Stimulated activated CD8-positive, alpha-beta memory T cell treated with anti-CD3 and anti-CD28 coated beads, Interleukin-7, amount 100 ng/mL, for 24 hours (primary cell): Measurements from ENCODE around the gene NF2.

Experiments
- DNase-seq: peaks from one replicate; pipeline ENCODE4 v3.0.0-alpha.2; 2020; ENCODE audit warnings: low read depth

The NF2 gene

DNA sequence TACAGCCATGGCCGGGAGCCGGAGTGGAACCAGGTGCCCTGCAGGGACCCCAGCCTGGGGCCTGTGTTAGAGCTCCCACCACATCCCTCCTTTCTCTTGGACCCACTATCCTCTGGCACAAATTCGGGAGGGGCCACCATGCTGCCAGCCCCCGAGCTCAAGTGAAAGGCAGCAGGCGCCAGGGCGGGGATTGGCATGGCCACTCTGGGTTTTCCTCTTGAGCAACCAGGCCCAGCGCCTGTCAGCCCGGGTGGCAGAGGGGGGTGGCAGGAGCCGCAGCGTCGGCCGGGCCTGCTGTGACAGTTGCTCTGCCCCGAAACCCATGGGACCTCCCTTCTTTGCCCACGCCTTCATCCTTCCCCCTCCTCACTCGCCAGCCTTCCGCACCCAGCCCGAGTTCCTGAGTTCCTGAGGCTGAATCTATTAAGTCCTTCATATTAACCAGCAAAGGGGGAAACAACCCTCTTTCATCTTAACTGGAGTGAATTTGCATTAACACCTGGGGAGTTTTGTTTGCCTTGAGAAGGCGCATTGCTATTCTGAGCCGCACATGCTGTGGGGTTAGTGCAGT is 99.6 kb downstream of the NF2 start:
- DNase-seq = no peak

DNA sequence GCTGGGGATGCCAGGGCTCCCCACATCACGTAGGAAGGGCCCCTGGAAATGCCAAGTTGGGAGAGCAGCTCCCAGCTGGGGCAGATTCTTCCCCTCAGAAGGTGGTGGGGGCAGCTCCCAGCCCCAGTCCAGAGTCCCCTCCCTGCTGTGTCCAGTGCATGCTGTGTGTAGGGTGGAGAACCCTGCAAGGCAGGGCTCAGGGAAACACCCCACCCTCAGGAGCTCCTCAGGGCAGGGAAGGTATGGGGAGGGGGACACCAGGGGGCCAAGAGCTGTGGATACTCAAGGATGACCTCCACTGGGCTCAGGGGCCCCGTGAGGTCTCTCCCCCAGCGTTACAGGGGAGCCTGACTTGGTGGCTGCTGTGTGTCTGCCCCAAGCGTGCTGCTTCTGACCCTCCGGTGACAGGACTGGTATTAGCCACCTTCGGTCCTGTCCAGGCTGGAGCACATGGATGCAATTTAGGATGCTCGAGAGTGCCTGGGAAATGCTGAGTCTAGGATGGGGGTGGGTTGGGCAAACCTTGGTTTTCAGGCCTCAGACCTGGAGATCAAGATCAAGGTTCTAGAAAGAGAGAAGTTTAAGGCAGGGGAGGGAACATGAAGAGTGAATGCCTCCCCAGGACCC is 100.2 kb downstream of the NF2 start:
- no peak for DNase-seq

DNA sequence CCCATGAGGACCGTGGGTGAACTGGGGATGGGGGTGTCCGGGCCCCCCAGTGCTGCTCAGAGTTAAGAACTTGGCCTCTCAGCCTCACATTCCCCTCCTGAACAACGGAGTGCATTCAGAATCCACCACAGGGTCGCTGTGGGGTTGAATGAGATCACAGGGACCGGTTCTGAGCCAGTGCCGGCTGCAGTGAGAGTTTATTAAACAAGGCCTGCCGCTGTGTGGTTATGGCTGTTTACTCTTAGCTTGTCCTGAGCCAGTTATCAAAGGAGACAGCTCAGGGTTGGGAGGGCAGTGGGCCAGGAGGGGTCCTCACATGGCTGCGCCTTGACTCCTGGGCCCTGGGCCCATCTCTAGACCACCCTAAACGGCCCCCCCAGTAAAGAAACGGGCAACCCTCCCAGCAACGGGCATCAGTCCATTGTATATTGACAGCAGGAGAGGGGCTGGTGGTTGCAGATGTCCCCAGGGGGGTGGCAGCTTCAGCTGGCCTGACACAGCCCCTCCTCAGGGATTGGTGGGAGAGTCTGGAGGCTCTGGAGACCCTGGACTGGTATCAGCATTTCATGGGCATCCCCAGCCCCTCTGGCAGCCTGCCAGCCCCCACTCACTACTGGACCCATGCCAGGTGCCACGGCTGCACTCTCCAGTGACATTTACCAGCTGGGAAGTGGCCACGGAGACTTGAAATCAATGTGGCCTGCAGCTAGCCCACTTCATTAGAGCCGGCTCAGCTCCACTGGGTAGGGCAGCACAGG is 101.3 kb downstream of the NF2 start:
- DNase-seq = no peak

DNA sequence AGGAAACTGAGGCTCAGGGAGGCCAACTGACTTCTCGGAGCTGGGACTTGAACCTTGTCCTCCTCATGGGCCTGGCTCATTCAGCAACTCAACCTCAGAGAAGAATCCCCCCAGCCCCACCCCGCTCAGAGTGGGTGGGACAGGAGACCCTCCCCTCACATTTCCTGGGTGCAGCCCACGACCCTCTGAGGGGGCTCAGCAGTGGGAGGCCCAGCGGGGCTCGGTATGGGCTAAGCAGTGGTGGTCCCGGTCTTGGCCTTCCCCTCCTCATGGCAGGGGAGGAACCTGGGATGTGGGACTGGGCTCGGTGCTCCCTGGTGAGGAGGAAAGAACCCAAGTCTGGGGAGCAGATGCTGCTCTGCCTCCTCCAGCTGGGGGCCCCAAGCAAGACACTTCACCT is 102.2 kb downstream of the NF2 start:
- no peak for DNase-seq

DNA sequence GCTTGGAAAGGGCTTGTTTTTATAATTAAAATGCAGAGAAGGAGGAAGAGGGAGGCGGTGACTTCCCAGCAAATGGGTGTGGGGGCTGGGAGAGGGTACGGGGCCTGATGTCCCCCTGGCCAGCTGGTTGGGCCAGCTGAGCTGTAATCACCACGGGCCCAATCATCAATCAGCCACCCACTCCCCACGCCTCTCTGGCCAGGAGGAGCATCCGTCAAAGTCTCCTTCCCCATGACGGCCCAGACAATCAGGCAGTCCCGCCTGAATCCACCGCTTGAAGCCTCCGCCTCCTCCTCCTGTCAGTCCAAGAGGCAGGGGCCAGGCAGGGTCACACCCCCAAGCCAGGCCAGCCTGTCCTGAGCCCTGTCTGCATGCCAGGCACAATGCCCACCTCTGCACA is 103.1 kb downstream of the NF2 start:
- DNase-seq = no peak

DNA sequence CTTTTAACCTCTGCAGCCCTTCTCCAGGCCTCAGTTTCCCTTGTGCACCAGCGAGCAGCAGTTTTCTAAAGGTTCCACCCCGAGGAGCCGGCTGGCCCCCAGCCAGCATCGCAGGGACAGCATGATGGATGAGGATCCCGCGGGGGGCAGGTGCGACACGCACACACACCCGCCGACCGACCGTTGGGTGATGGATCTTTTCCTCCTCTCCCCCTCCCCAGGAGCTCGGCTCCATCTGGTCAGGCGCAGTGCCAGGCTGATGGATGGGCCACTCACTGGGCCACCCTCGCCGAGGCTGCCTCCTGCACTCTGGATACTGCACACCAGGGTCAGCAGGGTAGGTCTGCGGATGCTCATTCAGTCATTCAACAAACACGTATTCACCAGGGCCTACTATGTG is 103.6 kb downstream of the NF2 start:
- no peak for DNase-seq

DNA sequence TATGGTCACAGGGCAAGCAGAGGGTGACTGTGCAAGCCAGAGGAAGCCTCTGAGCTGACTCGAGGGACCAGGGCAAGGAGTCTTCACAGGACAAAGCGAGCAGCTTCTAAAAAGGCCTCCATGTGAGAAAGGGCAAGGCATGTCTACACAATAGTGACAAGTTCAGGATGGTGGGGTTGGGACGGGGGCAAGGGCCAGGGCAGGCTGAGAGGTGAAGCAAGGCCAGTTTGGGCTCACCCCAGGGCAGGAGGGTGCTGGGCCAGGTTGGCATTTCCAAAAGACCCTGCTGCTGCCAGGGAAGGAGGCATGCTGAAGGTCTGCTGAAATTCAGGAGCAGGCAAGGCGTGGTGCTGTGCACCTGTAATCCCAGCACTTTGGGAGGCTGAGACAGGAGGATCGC is 104.0 kb downstream of the NF2 start:
- DNase-seq = no peak

DNA sequence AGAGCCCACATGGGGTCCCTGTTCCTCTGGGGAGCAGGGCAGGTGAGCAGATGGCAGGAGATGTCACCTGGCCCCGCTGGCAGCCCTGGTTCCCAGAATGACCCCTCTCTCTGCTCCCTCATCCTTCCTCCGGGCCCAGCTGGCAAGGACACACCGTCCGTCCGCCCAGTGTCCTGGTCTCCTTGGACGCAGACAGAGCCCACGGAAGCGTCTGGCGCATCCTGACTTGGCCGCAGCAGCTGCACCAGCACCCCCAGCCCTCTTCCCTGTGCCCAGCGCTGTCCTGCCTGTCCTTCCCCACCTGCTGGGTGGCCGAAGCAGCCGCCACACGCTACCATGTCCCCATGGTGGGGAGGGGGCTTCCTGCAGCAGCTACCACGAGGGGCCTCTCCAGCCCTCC is 106.8 kb downstream of the NF2 start:
- no peak for DNase-seq

DNA sequence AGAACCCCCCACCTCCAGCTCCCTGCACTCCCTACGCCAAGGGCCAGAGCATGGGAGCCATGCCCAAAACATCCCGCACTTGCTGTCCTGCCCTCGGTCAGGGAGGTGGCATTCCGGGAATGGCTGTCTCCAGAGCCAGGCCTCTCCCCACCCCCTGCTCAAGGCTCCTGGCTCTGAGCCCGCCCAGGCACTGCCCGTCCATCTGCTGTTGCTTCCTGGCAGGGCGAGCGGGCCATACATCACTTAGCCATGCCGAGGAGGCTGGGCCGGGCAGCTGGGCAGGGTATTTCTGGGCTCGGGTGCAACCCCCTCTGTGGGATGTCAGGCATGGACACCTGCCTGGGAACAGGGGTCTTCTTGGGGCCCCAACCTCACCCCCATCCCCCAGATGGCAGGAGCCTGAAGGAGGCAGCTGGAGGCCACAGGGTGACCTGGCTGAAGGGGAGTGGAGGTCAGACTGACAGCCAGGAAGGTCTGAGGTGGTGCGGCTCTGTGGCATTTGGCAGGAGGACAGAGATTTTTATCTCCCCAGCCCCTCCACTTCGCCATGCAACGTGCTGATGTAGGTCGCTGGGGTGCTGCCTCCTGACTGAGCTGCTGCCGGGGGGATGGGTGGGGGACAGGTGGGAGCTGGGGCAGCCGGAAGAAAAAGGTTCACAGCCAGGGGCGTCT is 107.6 kb downstream of the NF2 start:
- no peak for DNase-seq

DNA sequence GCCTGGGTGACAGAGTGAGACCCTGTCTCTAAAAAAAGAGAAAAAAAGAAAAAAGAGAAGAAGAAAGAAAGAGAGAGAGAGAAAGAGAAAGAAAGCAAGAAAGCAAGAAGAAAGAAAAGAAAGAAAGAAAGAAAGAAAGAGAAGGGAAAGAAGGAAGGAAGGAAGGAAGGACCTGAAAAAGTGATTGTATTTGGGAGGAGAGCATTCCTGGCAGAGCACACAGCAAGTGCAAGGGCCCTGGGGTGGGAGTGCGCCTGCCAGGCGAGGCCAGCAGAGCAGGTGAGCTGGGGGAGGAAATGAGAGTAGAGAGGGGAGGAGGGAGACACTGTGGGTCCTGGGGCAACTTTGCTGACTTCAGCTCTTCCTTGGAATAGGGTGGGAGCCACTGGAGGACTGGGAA is 108.7 kb downstream of the NF2 start:
- no peak for DNase-seq

DNA sequence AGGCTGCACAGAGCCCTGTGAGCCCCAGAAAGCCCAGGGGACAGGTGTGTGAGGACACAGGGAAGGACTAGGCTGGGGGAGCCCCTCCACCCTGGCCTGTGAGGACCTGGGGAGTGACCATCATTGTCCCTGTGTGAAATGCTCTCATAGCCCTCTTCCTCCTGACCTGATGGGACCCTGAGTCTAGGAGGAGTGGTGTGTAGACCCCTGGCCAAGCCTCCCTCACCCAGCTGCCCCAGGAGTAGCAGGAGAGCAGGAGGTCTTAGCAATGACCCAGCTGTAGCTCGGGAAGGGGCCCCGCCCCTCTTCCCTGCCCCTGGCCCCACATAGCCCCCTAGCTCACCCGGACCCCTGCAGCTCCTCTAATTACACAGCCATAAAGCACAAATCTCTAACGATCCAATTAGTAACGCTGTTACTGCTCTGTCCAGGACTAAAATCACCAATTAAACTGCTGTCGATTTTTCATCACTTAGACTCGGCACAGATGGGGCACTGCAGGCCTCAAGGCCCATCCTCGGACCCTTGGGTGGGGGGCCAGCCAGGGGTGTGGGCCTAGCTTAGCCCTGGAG is 109.8 kb downstream of the NF2 start:
- DNase-seq = no peak

DNA sequence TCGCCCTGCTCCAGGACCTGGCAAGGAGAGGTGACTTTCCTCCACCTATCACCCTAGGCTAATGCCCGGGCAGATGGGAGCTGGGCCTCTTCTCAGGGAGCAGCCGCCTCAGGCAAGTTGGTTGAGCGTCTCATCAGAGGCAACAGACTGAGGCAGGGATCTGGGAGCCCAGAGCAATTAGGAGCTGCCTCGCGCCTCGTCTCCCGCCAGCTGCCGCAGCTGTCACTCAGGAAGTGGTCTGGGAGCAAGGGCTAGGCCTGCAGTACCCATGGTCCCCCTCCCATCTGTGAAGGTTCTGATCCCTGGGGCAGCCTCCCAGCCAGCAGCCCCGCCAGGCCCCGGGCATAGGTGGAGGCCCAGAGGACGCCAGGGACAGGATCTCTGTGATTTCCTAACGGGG is 111.8 kb downstream of the NF2 start:
- no peak for DNase-seq

DNA sequence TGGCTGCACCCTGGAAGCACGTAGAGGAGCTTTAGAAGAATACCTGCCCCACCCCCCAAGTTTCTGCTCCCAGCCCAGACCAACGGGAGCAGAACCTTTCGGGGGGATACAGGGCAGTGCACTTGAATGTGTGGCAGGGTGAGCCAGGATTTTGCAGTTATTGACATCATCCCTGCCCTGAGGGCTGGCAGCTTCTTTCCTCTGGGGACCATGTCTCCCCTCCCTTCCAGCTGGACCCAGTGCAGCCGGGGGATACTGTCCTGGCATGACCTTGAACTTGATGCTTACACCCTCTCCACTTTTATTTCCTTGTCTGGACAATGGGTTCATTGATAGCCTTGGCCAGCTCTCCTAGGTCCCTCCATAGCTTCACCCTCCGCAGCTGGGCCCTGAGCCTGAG is 112.3 kb downstream of the NF2 start:
- DNase-seq = no peak

DNA sequence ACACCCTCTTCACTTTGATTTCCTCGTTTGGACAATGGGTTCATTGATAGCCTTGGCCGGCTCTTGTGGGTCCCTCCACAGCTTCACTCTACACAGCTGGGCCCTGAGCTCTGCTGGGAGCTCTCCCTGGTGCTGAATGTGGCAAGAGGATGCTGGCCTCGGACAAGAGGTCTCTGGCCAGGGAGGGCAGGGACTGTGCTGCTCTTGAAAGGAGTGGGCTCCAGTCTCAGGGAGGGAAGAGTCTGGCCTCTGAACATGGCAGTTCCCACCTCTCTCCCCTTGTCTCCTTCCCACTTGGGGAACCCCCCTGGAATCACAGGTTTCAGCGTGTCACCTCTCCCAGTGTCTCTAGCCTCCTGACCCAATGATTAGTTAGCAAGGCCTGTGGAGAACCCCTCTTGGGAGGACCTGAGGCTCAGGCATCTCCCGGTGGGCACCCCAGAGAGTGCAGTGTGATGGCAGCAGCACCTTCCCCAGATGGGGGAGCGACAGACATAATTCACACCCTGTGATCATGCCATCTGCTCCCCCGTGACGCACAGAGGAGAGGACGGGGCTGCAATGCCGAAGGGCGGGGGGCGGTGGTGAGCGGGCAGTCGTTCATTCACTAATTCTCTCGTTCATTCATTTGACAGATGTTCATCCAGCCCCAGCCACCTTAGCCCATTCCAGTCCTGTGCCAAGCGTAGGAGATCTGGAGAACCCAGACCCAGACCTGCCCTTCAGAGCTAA is 113.5 kb downstream of the NF2 start:
- no peak for DNase-seq

DNA sequence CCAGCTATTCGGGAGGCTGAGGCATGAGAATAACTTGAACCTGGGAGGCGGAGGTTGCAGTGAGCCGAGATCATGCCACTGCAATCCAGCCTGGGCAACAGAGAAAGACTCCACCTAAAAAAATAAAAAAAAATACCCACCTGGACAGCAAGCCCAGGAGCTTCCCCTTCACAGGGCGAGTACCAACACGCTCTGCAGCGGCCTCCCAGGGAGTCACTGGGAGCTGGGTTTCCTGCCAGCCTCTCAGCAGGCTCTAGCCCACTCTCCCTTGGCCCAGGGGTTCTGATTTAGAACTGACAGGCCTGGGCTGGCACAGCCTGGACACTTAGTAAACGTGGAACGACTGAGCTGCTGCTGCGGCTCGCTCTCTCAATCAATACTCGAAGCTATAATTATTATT is 114.4 kb downstream of the NF2 start:
- DNase-seq = no peak

DNA sequence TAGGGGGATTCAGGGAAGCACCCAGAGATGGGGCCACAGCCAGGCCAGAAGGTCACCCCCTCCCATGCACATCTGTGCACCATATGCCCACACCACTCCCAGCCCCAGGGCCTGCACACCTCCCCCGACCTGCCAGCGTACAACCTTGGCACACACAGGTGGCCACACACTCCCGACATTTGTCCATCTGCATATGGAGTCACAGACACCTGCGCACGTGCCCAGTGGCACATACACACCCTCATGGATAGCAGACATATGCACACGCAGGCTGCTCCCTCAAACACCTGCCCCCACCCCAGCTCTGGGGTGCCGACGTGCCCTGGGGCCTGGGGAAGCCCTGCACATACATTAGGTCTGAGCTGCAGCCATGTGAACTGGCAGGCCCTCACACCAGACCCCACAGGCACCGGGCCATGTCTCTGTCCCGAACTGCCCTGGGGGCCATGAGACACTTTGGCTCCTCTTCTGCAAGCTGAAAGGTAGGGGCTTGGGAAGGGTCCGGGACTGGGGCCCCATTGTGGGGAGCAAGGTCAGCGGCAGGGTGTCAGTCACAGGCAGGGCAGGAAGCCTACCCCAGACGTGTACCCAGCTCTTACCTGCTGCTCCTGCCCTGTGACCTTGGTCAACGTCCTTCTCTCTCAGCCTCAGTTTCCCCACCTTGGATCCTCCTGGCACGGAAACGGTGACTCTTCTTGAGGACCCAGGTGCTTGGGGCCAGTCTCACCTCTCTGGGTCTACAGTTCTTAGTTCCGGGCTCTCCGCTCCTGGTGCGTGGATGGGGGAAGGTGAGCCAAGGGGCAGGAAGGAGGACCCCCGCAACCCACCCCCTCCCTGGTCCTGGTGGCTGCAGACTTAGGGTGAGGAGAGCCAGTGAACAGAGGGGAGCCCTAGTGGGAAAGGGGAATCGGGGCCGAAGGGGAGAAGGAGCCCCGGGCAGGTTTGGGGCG is 115.8 kb downstream of the NF2 start:
- no peak for DNase-seq

DNA sequence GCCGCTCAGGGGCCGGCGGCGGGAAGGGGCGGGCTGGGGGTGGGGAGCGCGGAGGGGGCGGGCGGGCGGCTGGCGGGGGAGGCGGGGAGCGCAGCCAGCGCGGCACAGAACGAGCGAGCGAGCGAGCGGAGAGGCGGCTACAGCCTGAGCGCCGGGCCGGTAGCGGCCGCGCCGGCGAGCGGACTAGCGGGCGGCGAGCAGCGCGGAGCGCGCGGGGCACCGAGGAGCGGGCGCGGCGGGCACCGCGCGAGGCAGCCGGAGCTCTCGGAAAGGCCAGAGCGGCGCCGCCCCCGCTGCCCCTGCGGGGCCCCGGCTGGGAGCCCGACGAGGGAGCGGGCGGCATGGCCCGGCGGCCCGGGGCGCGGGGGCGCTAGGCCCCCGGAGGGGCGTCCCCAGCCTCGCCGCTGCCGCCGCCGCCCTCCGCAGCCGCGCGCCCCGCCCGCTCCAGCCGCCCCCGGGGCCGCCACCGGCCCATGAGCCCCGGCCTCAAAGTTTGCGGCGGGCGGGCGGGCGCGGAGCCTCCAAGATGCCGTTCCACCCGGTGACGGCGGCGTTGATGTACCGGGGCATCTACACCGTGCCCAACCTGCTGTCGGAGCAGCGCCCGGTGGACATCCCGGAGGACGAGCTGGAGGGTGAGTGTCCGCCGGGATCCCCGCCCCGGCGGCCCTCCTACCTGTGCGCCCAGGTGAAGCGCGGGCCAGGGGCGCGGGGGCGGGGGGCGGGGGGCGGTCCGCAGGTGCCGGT is 116.6 kb downstream of the NF2 start, which contains the start of gene CABP7:
CABP7 (plus strand) TSS at position 105 of the 747 bp plus-strand sequence; CDS start at position 527, 422 bp downstream.
- no peak for DNase-seq

DNA sequence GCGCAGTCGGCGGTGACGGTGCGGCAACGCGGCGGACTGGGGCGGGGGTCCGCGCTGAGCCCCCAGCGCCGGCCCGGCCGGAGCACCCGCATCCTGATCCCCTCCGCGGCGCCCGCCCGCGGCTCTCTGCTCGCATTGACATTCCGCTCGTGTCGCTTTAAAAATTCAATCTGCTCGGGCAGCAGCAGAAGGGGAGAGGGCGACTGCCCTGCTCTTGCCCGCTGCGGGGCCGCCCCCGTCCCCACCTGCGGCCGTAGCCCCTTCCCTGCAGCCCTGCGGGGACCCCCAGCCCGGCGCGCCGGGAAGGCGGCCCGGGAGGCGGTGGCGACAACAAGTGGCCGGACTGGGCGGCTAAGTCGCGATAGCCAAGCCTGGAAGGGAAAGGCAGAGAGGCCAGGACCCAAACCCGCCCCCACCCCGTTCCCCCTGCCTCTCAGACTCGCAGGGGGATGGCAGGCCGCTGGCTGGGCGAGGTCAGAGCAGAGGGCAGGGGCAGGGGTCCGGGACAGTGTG is 117.4 kb downstream of the NF2 start:
- DNase-seq = no peak

DNA sequence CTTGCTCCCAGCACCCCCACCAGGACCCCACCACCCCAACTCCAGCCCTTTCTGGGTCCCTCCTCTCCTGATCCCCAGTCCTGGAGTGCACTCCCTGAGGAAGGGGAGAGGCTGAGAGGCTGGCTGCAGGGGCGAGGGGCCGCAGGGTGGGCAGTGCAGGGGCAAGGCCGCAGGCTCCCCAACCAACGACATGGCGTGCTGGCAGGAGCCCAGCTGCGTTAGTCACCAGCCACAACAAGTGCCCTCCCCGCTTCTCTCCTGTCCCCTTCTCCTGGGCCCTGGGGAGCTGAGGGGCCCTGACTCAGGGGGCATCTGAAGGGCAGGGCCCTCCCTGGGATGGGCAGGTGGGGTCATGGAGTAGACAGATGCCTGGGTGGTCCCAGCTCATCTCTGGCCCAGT is 118.7 kb downstream of the NF2 start:
- DNase-seq = no peak

DNA sequence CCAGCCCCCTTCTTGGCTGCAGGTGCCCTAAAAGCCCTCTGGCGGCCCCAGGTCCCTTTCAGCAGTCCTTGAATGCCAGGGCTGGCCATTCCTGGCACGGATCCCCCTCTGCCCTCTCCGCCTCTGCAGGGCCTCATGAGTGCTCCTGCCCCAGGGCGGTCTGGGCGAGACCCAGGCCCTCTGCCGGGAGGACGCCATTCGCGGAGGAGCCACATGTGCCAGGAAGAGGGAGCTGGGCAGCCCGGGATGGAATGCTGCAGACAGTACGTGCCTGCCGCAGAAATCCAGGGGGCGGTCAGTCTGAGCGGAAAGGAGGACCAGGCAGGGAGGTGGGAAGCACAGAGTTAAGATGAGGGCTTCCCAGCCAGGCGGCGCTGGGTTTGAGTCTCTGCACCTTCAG is 119.2 kb downstream of the NF2 start:
- no peak for DNase-seq
